Vagina (tissue), 2 donors: ENCODE measurements around the gene KLC4. TPM values are rescaled to one million over a fixed set of nuclear protein-coding genes. Genes with fewer than 3 reads are reported as not detected.

Experiments used
- DNase-seq, 2 donors: peaks; one replicate each; pipeline ENCODE4 v3.0.0-alpha.2; 2017; ENCODE audit errors: extremely low spot score in 2 of 2
- H3K27ac ChIP-seq: fragments of 200-600 bp; sonication (generic); one replicate; pipeline ENCODE4 v1.5.1; 2019
- H3K27me3 ChIP-seq: fragments of 200-600 bp; sonication (generic); one replicate; pipeline ENCODE4 v1.5.1; 2019
- H3K36me3 ChIP-seq, 2 donors: fragments of 200-600 bp; sonication (generic); one replicate each; pipeline ENCODE4 v1.5.1; 2017 to 2019
- H3K4me1 ChIP-seq: fragments of 200-600 bp; sonication (generic); one replicate; pipeline ENCODE4 v1.5.1; 2019
- H3K4me3 ChIP-seq, 2 donors: fragments of 200-600 bp; sonication (generic); 1 replicate in 1 of 2; 2 replicates in 1 of 2; pipeline ENCODE4 v1.5.1; 2016 to 2019
- H3K9me3 ChIP-seq: fragments of 200-600 bp; sonication (generic); one replicate; pipeline ENCODE4 v1.5.1; 2019
- CTCF ChIP-seq, 3 experiments: fragments of 450-650 bp in 2 of 3; fragments of 200-600 bp in 1 of 3; sonication (generic) in 1 of 3; IDR thresholded peaks; one replicate each; pipeline ENCODE4 v1.5.1; 2017 to 2019; ENCODE audit warnings: antibody characterized with exemption in 3 of 3, mild to moderate bottlenecking in 2 of 3, moderate library complexity in 2 of 3
- POLR2A ChIP-seq, 2 donors: fragments of 450-650 bp; IDR thresholded peaks; one replicate each; pipeline ENCODE4 v1.6.1; 2017; ENCODE audit warnings: antibody characterized with exemption in 2 of 2, mild to moderate bottlenecking in 2 of 2, moderate library complexity in 2 of 2
- POLR2AphosphoS5 ChIP-seq, 2 donors: sonication (generic); formaldehyde crosslinking; IDR thresholded peaks; one replicate each; pipeline ENCODE4 v1.9.0; 2017; ENCODE audit warnings: antibody characterized with exemption in 2 of 2, mild to moderate bottlenecking in 2 of 2, low read depth in 1 of 2; ENCODE audit not compliant: insufficient read depth in 1 of 2
- intact Hi-C: fragments of 100-400 bp; cut with DNase I; formaldehyde crosslinking; loops from one replicate; pipeline ENCODE4 v1.15.1; 2023
- total RNA-seq: library from RNA; depleted of rRNA; stranded (reverse); fragments of >200 nt; gene quantifications from one replicate; pipeline ENCODE4 v1.2.3, GENCODE V29; 2016

KLC4 gene
- total RNA-seq, 1 donor from 2014 or later = 17.2 TPM

- Histone ChIP-seq H3K4me1 (peaks cover 31% of the 10 kb centered on the region), H3K27ac (no peak overlapping the region), H3K4me3 (no peak overlapping the region), H3K36me3 (peaks cover 0 to 35% of the 10 kb centered on the region in 2 donors), H3K9me3 (no peaks in the 10 kb centered on the region), H3K27me3 (no peaks in the 10 kb centered on the region)
- TF ChIP-seq POLR2A (IDR thresholded peaks at IDR 0.05) (no peak), POLR2AphosphoS5 (IDR thresholded peaks at IDR 0.05; ENCODE audit: insufficient read depth in 1 of 2, low read depth in 1 of 2) (no peak), CTCF (IDR thresholded peaks at IDR 0.05) (no peak)
- no peak for DNase-seq
- intact Hi-C loops = no loop called here
Measured at GRCh38 chr6:43062818-43063217, 3.4 kb downstream of the KLC4 start.

GRCh38 chr6:43070028-43070632 is 10.7 kb downstream of the KLC4 start:
- Histone ChIP-seq H3K4me1 (peaks cover 5% of the 10 kb centered on the region), H3K4me3 (no peak overlapping the region), H3K9me3 (no peaks in the 10 kb centered on the region), H3K27ac (no peak overlapping the region), H3K27me3 (no peaks in the 10 kb centered on the region), H3K36me3 (peaks cover 0 to 17% of the 10 kb centered on the region in 2 donors)
- intact Hi-C loops = loop anchor here (10.0 kb wide), 1 partner anchor 55 kb away; no protein-coding TSS in a partner anchor
- DNase-seq = no peak
- TF ChIP-seq CTCF (IDR thresholded peaks at IDR 0.05) (peak in 1 of 3 experiments; percentile 32), POLR2A (IDR thresholded peaks at IDR 0.05) (no peak)

DNA sequence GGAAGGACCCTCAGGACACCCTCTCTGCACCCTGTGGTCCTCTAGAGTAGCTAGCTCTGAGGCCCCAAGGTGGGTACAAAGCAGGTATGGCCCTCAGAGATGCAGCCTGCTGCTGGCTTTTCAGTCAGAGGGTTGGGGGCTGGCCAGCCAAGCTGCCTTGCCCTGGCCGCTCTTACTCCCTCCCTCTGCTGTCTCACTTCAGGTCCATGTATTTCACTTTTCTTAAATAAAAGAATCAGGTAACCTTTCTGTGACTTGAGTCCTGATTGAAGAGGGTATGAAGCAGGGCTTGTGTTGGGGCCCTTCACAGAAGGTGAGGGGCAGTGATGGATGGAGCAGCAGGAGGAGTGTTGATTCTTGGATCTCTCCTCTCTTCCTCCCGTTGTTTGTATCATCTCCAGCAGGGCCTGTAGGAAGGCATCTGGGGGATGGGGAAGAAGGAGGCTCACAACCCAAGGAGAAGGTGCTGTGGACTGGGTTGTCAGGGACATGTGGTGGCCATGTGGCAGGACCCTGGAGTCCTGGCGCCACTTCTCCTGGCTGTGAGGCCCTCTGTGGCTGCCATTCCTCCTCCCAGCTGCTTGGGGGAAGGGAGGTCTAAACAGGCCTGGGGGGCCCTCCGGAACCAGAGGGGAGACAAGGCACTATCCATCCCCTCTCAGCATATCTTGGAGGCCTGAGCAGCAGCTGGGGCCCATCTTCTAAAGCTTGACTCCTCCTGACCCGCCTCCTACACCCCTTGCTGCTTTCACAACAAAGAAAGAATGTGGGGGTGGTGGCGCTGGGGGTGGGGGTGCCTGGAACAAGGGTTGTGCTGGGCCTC is 15.6 kb downstream of the KLC4 start:
- Histone ChIP-seq H3K27ac (peak overlapping the region; percentile 88), H3K27me3 (no peaks in the 10 kb centered on the region), H3K36me3 (no peaks in the 10 kb centered on the region), H3K4me1 (peaks cover 24% of the 10 kb centered on the region), H3K9me3 (no peaks in the 10 kb centered on the region), H3K4me3 (peak overlapping the region; percentile 71 to 91)
- TF ChIP-seq POLR2A (IDR thresholded peaks at IDR 0.05) (no peak), POLR2AphosphoS5 (IDR thresholded peaks at IDR 0.05; ENCODE audit: insufficient read depth in 1 of 2, low read depth in 1 of 2) (peak in 1 of 2 donors; percentile 64), CTCF (IDR thresholded peaks at IDR 0.05) (no peak)
- DNase-seq = no peak
- intact Hi-C loops = loop anchor here (10.0 kb wide), 1 partner anchor 50 kb away; no protein-coding TSS in a partner anchor

- Histone ChIP-seq H3K27ac (peak within 1 kb of the TSS; percentile 88), H3K9me3 (no peaks in the 10 kb centered on the region), H3K4me3 (peak within 1 kb of the TSS; percentile 71 to 91), H3K27me3 (no peaks in the 10 kb centered on the region), H3K36me3 (no peaks in the 10 kb centered on the region), H3K4me1 (peaks cover 24% of the 10 kb centered on the region)
- peak in 1 of 2 donors; percentile 56 for TF ChIP-seq POLR2AphosphoS5 (IDR thresholded peaks at IDR 0.05; ENCODE audit: insufficient read depth in 1 of 2, low read depth in 1 of 2)
- TF ChIP-seq POLR2A (IDR thresholded peaks at IDR 0.05) = peak in 1 of 2 donors; percentile 22
- no peak for TF ChIP-seq CTCF (IDR thresholded peaks at IDR 0.05)
- intact Hi-C loops = loop anchor here (10.0 kb wide), 1 partner anchor 49 kb away; no protein-coding TSS in a partner anchor
- no peak for DNase-seq
Measured at GRCh38 chr6:43075670-43076463, 16.4 kb downstream of the KLC4 start, which contains the start of gene PTK7. Gene PTK7 (plus strand): TSS chr6:43076314. CDS start chr6:43076489, 175 bp downstream.
